ENCODE data around the gene DNAJB4.

DNA sequence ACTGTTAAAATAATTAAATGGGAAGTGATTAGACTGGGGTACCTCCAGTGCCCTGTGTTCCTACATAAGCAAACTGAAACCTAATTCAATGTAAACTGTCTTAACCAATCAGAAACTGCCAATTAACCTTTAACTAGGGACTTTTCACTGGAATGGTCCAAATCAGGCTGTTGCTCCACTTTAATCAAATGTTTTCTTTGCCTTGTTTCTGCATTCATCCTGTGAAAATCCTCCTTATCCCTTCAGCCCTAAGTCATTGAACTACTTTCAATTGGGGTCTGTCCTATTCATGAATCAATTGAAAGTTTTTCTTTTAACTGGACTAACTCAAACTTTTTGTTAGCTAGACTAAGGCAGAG, 20.8 kb upstream of the DNAJB4 start:
- TF ChIP-seq, protein P1, sequence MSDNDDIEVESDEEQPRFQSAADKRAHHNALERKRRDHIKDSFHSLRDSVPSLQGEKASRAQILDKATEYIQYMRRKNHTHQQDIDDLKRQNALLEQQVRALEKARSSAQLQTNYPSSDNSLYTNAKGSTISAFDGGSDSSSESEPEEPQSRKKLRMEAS (IDR thresholded peaks at IDR 0.05): no peak
- TF ChIP-seq, protein P2, sequence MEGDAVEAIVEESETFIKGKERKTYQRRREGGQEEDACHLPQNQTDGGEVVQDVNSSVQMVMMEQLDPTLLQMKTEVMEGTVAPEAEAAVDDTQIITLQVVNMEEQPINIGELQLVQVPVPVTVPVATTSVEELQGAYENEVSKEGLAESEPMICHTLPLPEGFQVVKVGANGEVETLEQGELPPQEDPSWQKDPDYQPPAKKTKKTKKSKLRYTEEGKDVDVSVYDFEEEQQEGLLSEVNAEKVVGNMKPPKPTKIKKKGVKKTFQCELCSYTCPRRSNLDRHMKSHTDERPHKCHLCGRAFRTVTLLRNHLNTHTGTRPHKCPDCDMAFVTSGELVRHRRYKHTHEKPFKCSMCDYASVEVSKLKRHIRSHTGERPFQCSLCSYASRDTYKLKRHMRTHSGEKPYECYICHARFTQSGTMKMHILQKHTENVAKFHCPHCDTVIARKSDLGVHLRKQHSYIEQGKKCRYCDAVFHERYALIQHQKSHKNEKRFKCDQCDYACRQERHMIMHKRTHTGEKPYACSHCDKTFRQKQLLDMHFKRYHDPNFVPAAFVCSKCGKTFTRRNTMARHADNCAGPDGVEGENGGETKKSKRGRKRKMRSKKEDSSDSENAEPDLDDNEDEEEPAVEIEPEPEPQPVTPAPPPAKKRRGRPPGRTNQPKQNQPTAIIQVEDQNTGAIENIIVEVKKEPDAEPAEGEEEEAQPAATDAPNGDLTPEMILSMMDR (IDR thresholded peaks at IDR 0.05; ENCODE audit: control extremely low read depth in 1 of 3, insufficient read depth in 1 of 3, low read depth in 1 of 3, low read length in 3 of 3): no peak
- TF ChIP-seq TAF1 (IDR thresholded peaks at IDR 0.05; ENCODE audit: low read depth, low read length): no peak
- TF ChIP-seq POLR2A (IDR thresholded peaks at IDR 0.05; ENCODE audit: control extremely low read depth in 1 of 2, low read depth in 2 of 2, low read length in 2 of 2): no peak
- no peak for TF ChIP-seq TCF12 (IDR thresholded peaks at IDR 0.05; ENCODE audit: low read depth, low read length)
- TF ChIP-seq, protein P3, sequence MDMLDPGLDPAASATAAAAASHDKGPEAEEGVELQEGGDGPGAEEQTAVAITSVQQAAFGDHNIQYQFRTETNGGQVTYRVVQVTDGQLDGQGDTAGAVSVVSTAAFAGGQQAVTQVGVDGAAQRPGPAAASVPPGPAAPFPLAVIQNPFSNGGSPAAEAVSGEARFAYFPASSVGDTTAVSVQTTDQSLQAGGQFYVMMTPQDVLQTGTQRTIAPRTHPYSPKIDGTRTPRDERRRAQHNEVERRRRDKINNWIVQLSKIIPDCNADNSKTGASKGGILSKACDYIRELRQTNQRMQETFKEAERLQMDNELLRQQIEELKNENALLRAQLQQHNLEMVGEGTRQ (IDR thresholded peaks at IDR 0.05; ENCODE audit: low read length): no peak
- TF ChIP-seq JUN (IDR thresholded peaks at IDR 0.05; ENCODE audit: low read depth, low read length): no peak
- no peak for TF ChIP-seq CEBPB (IDR thresholded peaks at IDR 0.05; ENCODE audit: low read depth, low read length)
- TF ChIP-seq, protein P4, sequence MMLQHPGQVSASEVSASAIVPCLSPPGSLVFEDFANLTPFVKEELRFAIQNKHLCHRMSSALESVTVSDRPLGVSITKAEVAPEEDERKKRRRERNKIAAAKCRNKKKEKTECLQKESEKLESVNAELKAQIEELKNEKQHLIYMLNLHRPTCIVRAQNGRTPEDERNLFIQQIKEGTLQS (IDR thresholded peaks at IDR 0.05; ENCODE audit: insufficient read depth, low read depth, low read length): no peak
- no peak for TF ChIP-seq SP1 (IDR thresholded peaks at IDR 0.05; ENCODE audit: low read depth, low read length)
- no peak for TF ChIP-seq POLR2AphosphoS5 (IDR thresholded peaks at IDR 0.05; ENCODE audit: low read depth, low read length)
- TF ChIP-seq GTF2F1 (IDR thresholded peaks at IDR 0.05; ENCODE audit: borderline replicate concordance, low read depth, low read length): no peak
- TF ChIP-seq ZNF274 (IDR thresholded peaks at IDR 0.05; ENCODE audit: borderline replicate concordance, extremely low read depth, low read length): no peak
- TF ChIP-seq HDAC2 (IDR thresholded peaks at IDR 0.05; ENCODE audit: borderline replicate concordance in 1 of 2, low read depth in 2 of 2, low read length in 2 of 2): no peak
